Activated CD8-positive, alpha-beta memory T cell treated with anti-CD3 and anti-CD28 coated beads, Interleukin-2, amount 10 ng/mL, durations not matched to agents 7 days and 5 days (primary cell): ENCODE data around the gene SULT1A3. TPM values are rescaled to one million over a fixed set of nuclear protein-coding genes. Genes with fewer than 3 reads are reported as not detected.
"Not testable (repeated sequence)": the region's sequence is repeated elsewhere in the genome, so short reads cannot be mapped to it uniquely, and the experiment has no call there.

Source experiments
- ATAC-seq: fragments of 150-1000 bp; cut with Tn5 transposase; one replicate; pipeline ENCODE4 v1.10.0; 2021; ENCODE audit warnings: moderate library complexity
- CTCF ChIA-PET: fragments of 350-600 bp; sonication (Branson Sonifier 250); formaldehyde crosslinking; loops from one replicate; lab custom pipeline; 2021; ENCODE audit warnings: antibody characterized with exemption; lab: Charles Lee
- DNase-seq: peaks from one replicate; pipeline ENCODE4 v3.0.0-alpha.2; 2020
- H3K27ac Mint-ChIP-seq: one replicate; pipeline ENCODE4 v1.8.0; 2021; ENCODE audit warnings: mild to moderate bottlenecking, mixed read lengths
- H3K27me3 Mint-ChIP-seq: one replicate; pipeline ENCODE4 v1.8.0; 2021; ENCODE audit warnings: mixed read lengths
- H3K36me3 Mint-ChIP-seq: one replicate; pipeline ENCODE4 v1.8.0; 2021; ENCODE audit warnings: mild to moderate bottlenecking, mixed read lengths
- H3K4me1 Mint-ChIP-seq: one replicate; pipeline ENCODE4 v1.8.0; 2021; ENCODE audit warnings: mixed read lengths
- H3K4me3 Mint-ChIP-seq: one replicate; pipeline ENCODE4 v1.8.0; 2021; ENCODE audit warnings: mild to moderate bottlenecking, moderate library complexity, mixed read lengths
- H3K9me3 Mint-ChIP-seq: one replicate; pipeline ENCODE4 v1.8.0; 2022; ENCODE audit warnings: low read depth, mixed read lengths
- total RNA-seq, 2 experiments: library from RNA; stranded (reverse); gene quantifications; one replicate each; pipeline ENCODE4 v1.2.3, GENCODE V29; 2021

Gene SULT1A3
- total RNA-seq, 2 experiments from 2014 or later, result 23.4 to 29.6 TPM

- ATAC-seq (no peak), DNase-seq (no peak)
- Mint-ChIP-seq H3K4me1 (peaks cover 14% of the 10 kb centered on the region), H3K27me3 (no peaks in the 10 kb centered on the region), H3K4me3 (no peak overlapping the region), H3K36me3 (peaks cover 19% of the 10 kb centered on the region), H3K27ac (no peak overlapping the region), H3K9me3 (no peaks in the 10 kb centered on the region)
- CTCF ChIA-PET, result interaction anchor here (1.0 to 1.6 kb wide), 3 partner anchors 38 to 69 kb away, joined by 3 to 7 read pairs (median 5); no protein-coding TSS in a partner anchor
These were observed 18.3 kb upstream of the SULT1A3 start for GRCh38 chr16:30180741-30181140.

- H3K4me1 Mint-ChIP-seq, result peaks cover 30% of the 10 kb centered on the region
- no peaks in the 10 kb centered on the region for H3K27me3 Mint-ChIP-seq
- H3K4me3 Mint-ChIP-seq, result peak within 1 kb of the TSS; percentile 100
- H3K27ac Mint-ChIP-seq, result peak within 1 kb of the TSS; percentile 100
- no peaks in the 10 kb centered on the region for H3K9me3 Mint-ChIP-seq
- H3K36me3 Mint-ChIP-seq, result peaks cover 43% of the 10 kb centered on the region
- CTCF ChIA-PET, result interaction anchor here (0.7 to 2.2 kb wide), 6 partner anchors 41 to 226 kb away, joined by 3 to 15 read pairs (median 4); partner anchors contain the start of genes ALDOA and TBX6
- ATAC-seq, result peak; percentile 59
- peak; percentile 93 for DNase-seq
These were observed 15.6 kb upstream of the SULT1A3 start, which contains the start of gene CORO1A for GRCh38 chr16:30183233-30184095. CORO1A (plus strand) TSS chr16:30183602; CDS start chr16:30185210, 1,608 bp downstream.

- Mint-ChIP-seq H3K4me1 (peaks cover 30% of the 10 kb centered on the region), H3K27me3 (no peaks in the 10 kb centered on the region), H3K27ac (peak overlapping the region; percentile 100), H3K4me3 (peak overlapping the region; percentile 100), H3K36me3 (peaks cover 43% of the 10 kb centered on the region), H3K9me3 (no peaks in the 10 kb centered on the region)
- peak; percentile 95 for DNase-seq
- CTCF ChIA-PET, result interaction anchor here (1.1 to 3.6 kb wide), 4 partner anchors 42 to 225 kb away, joined by 4 to 35 read pairs (median 14); partner anchors contain the start of gene TBX6
- ATAC-seq, result peak; percentile 2
These were observed 14.8 kb upstream of the SULT1A3 start for GRCh38 chr16:30184096-30184890.

- Mint-ChIP-seq H3K27ac (peak overlapping the region; percentile 100), H3K4me3 (peak overlapping the region; percentile 100), H3K4me1 (peaks cover 30% of the 10 kb centered on the region), H3K9me3 (no peaks in the 10 kb centered on the region), H3K36me3 (peaks cover 43% of the 10 kb centered on the region), H3K27me3 (no peaks in the 10 kb centered on the region)
- peak; percentile 75 for DNase-seq
- CTCF ChIA-PET, result interaction anchor here (0.7 to 3.6 kb wide), 10 partner anchors 25 to 387 kb away, joined by 3 to 35 read pairs (median 4); partner anchors contain the start of genes ALDOA, GDPD3, SEPTIN1 and TBX6
- ATAC-seq, result peak; percentile 10
These were observed 14.0 kb upstream of the SULT1A3 start for GRCh38 chr16:30184891-30185682.

GRCh38 chr16:30185683-30186421, 13.2 kb upstream of the SULT1A3 start:
- CTCF ChIA-PET, result interaction anchor here (0.7 to 3.6 kb wide), 12 partner anchors 26 to 386 kb away, joined by 3 to 35 read pairs (median 4); partner anchors contain the start of genes ALDOA, GDPD3, SEPTIN1 and TBC1D10B
- H3K4me3 Mint-ChIP-seq, result peak overlapping the region; percentile 100
- peak overlapping the region; percentile 100 for H3K27ac Mint-ChIP-seq
- ATAC-seq (peak; percentile 50), DNase-seq (peak; percentile 97)
- peaks cover 27% of the 10 kb centered on the region for H3K4me1 Mint-ChIP-seq
- peaks cover 43% of the 10 kb centered on the region for H3K36me3 Mint-ChIP-seq
- H3K27me3 Mint-ChIP-seq, result no peaks in the 10 kb centered on the region
- H3K9me3 Mint-ChIP-seq, result no peaks in the 10 kb centered on the region

GRCh38 chr16:30186444-30186781, 12.6 kb upstream of the SULT1A3 start:
- Mint-ChIP-seq H3K4me1 (peaks cover 25% of the 10 kb centered on the region), H3K27me3 (no peaks in the 10 kb centered on the region), H3K27ac (peak overlapping the region; percentile 100), H3K4me3 (peak overlapping the region; percentile 100), H3K36me3 (peaks cover 43% of the 10 kb centered on the region), H3K9me3 (no peaks in the 10 kb centered on the region)
- DNase-seq (no peak), ATAC-seq (no peak)
- CTCF ChIA-PET, result interaction anchor here (1.0 to 3.6 kb wide), 9 partner anchors 26 to 223 kb away, joined by 3 to 35 read pairs (median 5); partner anchors contain the start of genes GDPD3, SEPTIN1, TBC1D10B and TBX6

GRCh38 chr16:30186782-30187555, 12.1 kb upstream of the SULT1A3 start:
- ATAC-seq (peak; percentile 14), DNase-seq (peak; percentile 94)
- peak overlapping the region; percentile 100 for H3K27ac Mint-ChIP-seq
- peak overlapping the region; percentile 100 for H3K4me3 Mint-ChIP-seq
- CTCF ChIA-PET, result interaction anchor here (0.8 to 3.6 kb wide), 8 partner anchors 44 to 222 kb away, joined by 3 to 35 read pairs (median 7); partner anchors contain the start of genes GDPD3, SEPTIN1, TBC1D10B and TBX6
- H3K9me3 Mint-ChIP-seq, result no peaks in the 10 kb centered on the region
- no peaks in the 10 kb centered on the region for H3K27me3 Mint-ChIP-seq
- peaks cover 24% of the 10 kb centered on the region for H3K4me1 Mint-ChIP-seq
- peaks cover 43% of the 10 kb centered on the region for H3K36me3 Mint-ChIP-seq

- Mint-ChIP-seq H3K4me1 (peaks cover 18% of the 10 kb centered on the region), H3K4me3 (peak overlapping the region; percentile 100), H3K27ac (peak overlapping the region; percentile 100), H3K36me3 (peaks cover 43% of the 10 kb centered on the region), H3K9me3 (no peaks in the 10 kb centered on the region), H3K27me3 (no peaks in the 10 kb centered on the region)
- DNase-seq, result no peak
- ATAC-seq, result no peak
- CTCF ChIA-PET, result interaction anchor here (0.8 to 3.6 kb wide), 4 partner anchors 45 to 222 kb away, joined by 3 to 35 read pairs (median 6); partner anchors contain the start of genes SEPTIN1 and TBX6
These were observed 11.5 kb upstream of the SULT1A3 start for GRCh38 chr16:30187556-30187865.

- peak overlapping the region; percentile 100 for H3K4me3 Mint-ChIP-seq
- peaks cover 43% of the 10 kb centered on the region for H3K36me3 Mint-ChIP-seq
- DNase-seq (peak; percentile 44), ATAC-seq (no peak)
- H3K9me3 Mint-ChIP-seq, result no peaks in the 10 kb centered on the region
- CTCF ChIA-PET, result interaction anchor here (0.8 to 1.3 kb wide), 2 partner anchors 96 to 194 kb away, joined by 3 read pairs; partner anchors contain the start of genes SEPTIN1 and TBX6
- H3K27me3 Mint-ChIP-seq, result no peaks in the 10 kb centered on the region
- H3K4me1 Mint-ChIP-seq, result peaks cover 16% of the 10 kb centered on the region
- H3K27ac Mint-ChIP-seq, result peak overlapping the region; percentile 79
These were observed 11.0 kb upstream of the SULT1A3 start for GRCh38 chr16:30187971-30188561.

GRCh38 chr16:30191158-30191557, 7.9 kb upstream of the SULT1A3 start:
- H3K27ac Mint-ChIP-seq, H3K27me3 Mint-ChIP-seq, H3K4me3 Mint-ChIP-seq, DNase-seq, ATAC-seq, CTCF ChIA-PET, H3K9me3 Mint-ChIP-seq: not testable (repeated sequence)
- Mint-ChIP-seq H3K4me1 (peaks cover 16% of the 10 kb centered on the region), H3K36me3 (peaks cover 20% of the 10 kb centered on the region)

- H3K4me1 Mint-ChIP-seq, H3K9me3 Mint-ChIP-seq, H3K4me3 Mint-ChIP-seq, H3K27me3 Mint-ChIP-seq, H3K36me3 Mint-ChIP-seq, CTCF ChIA-PET, DNase-seq, H3K27ac Mint-ChIP-seq: not testable (repeated sequence)
- peak; percentile 11 for ATAC-seq
These were observed 6.0 kb upstream of the SULT1A3 start for GRCh38 chr16:30193098-30193497.
